COLO829 (cell line): Measurements from ENCODE around the gene SHFL.

Experiments
- DNase-seq: peaks from one replicate; pipeline ENCODE4 v3.0.0; 2012; ENCODE audit warnings: low spot score

The SHFL gene

GRCh38 chr19:10134040-10134439 lies 47.9 kb downstream of the SHFL start:
- no peak for DNase-seq

- no peak for DNase-seq
Measured at GRCh38 chr19:10135551-10136334, 49.6 kb downstream of the SHFL start.

GRCh38 chr19:10136936-10137335 lies 50.8 kb downstream of the SHFL start:
- DNase-seq = no peak

- DNase-seq = no peak
Measured at GRCh38 chr19:10137751-10138682, 51.9 kb downstream of the SHFL start.

- no peak for DNase-seq
Measured at GRCh38 chr19:10138879-10139795, 53.0 kb downstream of the SHFL start.

GRCh38 chr19:10139952-10140351 lies 53.8 kb downstream of the SHFL start:
- DNase-seq = no peak

GRCh38 chr19:10141479-10141878 lies 55.4 kb downstream of the SHFL start:
- DNase-seq = no peak

GRCh38 chr19:10141973-10142372 lies 55.9 kb downstream of the SHFL start:
- DNase-seq = no peak
